Gastroesophageal sphincter (tissue), 3 donors: ENCODE measurements around the gene TMEM106C.

ENCODE experiments used
- POLR2A ChIP-seq, 2 donors: fragments of 450-650 bp; IDR thresholded peaks; one replicate each; pipeline ENCODE4 v1.6.1; 2017; ENCODE audit warnings: antibody characterized with exemption in 2 of 2, mild to moderate bottlenecking in 2 of 2, moderate library complexity in 1 of 2
- TF ChIP-seq, protein P1 (sequence below), 4 experiments: fragments of 200-600 bp in 2 of 4; fragments of 450-650 bp in 2 of 4; sonication (generic) in 1 of 4; IDR thresholded peaks; one replicate each; pipeline ENCODE4 v1.5.1; 2017 to 2019; ENCODE audit warnings: antibody characterized with exemption in 4 of 4, mild to moderate bottlenecking in 2 of 4, moderate library complexity in 2 of 4

DNA sequence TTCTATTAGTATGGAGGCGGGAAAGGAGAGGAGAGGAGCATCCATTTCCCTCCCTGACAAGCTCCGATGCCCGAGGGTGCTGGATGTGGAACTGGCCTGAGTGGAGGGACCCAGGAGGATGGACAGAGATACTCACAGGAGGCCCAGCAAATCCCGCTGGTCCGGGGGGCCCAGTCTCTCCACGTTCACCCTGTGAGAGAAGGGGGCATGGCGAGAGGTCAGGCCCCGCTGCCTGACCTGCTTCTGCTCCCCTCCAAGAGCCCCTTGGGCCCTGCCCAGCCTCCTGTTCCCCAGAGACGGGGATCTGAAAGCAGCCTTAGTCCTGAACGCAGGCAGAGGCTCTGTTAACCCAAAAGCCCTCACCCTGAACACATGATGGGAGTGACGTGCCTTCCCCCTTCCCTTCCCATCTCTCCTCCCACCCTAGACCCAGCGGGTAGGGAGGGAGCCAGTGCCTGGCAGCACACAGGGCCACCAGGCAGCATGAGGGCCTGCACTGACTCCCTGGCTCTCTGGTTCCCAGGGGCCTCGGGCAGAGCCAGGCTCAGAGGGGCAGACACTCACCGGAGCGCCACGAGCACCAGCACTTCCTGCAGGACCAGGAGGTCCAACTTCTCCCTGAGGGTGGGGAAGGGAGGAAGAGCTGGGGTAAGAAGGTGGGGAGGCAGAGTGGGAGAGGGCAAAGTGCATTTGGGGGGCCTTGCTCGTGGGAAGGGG, 17.5 kb downstream of the TMEM106C start:
- no peak for TF ChIP-seq POLR2A (IDR thresholded peaks at IDR 0.05)
- TF ChIP-seq, protein P1, sequence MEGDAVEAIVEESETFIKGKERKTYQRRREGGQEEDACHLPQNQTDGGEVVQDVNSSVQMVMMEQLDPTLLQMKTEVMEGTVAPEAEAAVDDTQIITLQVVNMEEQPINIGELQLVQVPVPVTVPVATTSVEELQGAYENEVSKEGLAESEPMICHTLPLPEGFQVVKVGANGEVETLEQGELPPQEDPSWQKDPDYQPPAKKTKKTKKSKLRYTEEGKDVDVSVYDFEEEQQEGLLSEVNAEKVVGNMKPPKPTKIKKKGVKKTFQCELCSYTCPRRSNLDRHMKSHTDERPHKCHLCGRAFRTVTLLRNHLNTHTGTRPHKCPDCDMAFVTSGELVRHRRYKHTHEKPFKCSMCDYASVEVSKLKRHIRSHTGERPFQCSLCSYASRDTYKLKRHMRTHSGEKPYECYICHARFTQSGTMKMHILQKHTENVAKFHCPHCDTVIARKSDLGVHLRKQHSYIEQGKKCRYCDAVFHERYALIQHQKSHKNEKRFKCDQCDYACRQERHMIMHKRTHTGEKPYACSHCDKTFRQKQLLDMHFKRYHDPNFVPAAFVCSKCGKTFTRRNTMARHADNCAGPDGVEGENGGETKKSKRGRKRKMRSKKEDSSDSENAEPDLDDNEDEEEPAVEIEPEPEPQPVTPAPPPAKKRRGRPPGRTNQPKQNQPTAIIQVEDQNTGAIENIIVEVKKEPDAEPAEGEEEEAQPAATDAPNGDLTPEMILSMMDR (IDR thresholded peaks at IDR 0.05), result no peak
